ENCODE results near the gene GRIP1.

The GRIP1 gene

DNA sequence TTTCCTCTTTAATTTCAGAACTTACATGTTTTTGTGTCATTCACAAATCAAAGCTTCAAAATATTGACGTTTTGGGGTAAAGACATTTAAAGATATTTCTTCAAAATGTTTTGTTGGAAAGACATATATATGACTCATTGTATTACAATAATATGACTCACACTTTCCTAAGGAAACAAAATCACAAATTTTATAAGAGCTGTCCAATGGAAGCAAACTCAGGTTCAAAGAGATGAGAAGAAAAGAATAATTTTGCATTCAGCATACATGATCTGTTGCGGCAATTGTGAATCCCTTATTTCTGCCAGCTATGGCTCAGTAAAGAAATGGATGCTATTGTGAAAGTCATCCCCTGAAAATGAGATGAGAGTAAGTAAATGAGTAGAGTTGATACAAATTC is 82.7 kb downstream of the GRIP1 start:
- peaks cover 9% of the 10 kb centered on the region for H3K4me1 ChIP-seq
- no peaks in the 10 kb centered on the region for H3K9me3 ChIP-seq
- H3K27me3 ChIP-seq, result no peaks in the 10 kb centered on the region
- H3K36me3 ChIP-seq, result no peaks in the 10 kb centered on the region
- no peak overlapping the region for H3K9ac ChIP-seq
- H3K27ac ChIP-seq, result no peak overlapping the region
- H3K4me2 ChIP-seq, result no peak overlapping the region
- no peak for TF ChIP-seq Cebpa-rat (IDR thresholded peaks at IDR 0.05)
- H3K4me3 ChIP-seq, result no peak overlapping the region
- H4K20me1 ChIP-seq, result no peaks in the 10 kb centered on the region

DNA sequence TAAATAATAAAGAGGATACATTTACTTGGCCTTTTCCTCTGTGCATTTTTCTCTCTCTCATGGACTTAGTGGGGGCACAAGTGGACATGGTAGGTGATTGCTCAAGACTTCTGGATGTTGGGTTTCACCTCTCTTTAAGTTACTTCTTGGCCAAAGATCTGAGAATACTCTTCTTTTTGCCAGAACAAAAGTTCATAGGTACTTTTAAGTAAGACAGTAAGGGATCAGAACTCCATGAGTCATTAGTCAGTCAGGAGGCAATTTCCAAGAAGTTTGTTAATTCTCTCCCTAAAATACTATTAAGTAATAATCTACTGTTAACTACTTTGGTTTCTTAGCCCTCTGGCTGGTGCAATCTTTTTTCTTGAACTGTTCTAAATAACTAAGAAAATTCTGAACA is 84.2 kb downstream of the GRIP1 start:
- H3K4me2 ChIP-seq, result no peak overlapping the region
- H3K9ac ChIP-seq, result no peak overlapping the region
- no peaks in the 10 kb centered on the region for H3K27me3 ChIP-seq
- no peak for TF ChIP-seq Cebpa-rat (IDR thresholded peaks at IDR 0.05)
- H3K4me1 ChIP-seq, result peaks cover 9% of the 10 kb centered on the region
- H4K20me1 ChIP-seq, result no peaks in the 10 kb centered on the region
- H3K36me3 ChIP-seq, result no peaks in the 10 kb centered on the region
- H3K9me3 ChIP-seq, result no peaks in the 10 kb centered on the region
- no peak overlapping the region for H3K27ac ChIP-seq
- H3K4me3 ChIP-seq, result no peak overlapping the region

DNA sequence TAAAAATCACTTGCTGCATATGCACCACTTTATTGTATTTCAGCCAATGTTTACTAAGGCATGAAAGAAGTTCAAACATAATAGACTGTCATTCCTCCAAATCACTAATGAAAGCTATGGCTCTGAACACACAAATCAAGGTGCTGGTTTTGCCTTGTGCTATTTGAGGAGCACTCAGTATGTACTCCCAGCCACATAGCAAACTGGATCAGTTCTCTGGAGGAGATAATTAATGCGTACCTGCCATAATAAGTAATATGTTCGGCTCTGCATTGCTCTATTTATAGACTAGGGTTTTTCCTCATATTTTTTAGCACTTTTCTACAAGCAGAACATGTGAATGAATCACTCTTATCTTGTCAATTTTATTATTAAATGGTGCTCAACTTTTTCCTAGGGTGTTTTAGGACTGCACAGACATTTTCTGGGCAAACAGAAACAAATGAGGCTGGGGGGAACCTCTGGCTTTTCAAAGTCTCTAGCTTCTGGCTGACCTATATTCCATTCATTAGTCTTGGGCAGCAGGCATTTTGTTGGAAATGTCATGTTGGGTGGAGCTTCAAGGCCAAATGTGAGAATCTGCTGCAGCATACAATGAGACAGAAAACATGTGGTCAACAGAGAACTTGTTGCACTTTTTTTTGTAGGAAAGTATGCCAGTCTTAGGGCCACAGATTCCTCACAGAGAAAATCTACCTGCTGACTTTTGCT is 88.4 kb downstream of the GRIP1 start:
- Histone ChIP-seq H3K36me3 (no peaks in the 10 kb centered on the region), H3K4me1 (no peaks in the 10 kb centered on the region), H3K9ac (no peak overlapping the region), H3K27ac (no peak overlapping the region), H3K4me2 (no peak overlapping the region), H3K9me3 (no peaks in the 10 kb centered on the region), H3K27me3 (no peaks in the 10 kb centered on the region), H4K20me1 (no peaks in the 10 kb centered on the region), H3K4me3 (no peak overlapping the region)
- TF ChIP-seq Cebpa-rat (IDR thresholded peaks at IDR 0.05), result no peak

DNA sequence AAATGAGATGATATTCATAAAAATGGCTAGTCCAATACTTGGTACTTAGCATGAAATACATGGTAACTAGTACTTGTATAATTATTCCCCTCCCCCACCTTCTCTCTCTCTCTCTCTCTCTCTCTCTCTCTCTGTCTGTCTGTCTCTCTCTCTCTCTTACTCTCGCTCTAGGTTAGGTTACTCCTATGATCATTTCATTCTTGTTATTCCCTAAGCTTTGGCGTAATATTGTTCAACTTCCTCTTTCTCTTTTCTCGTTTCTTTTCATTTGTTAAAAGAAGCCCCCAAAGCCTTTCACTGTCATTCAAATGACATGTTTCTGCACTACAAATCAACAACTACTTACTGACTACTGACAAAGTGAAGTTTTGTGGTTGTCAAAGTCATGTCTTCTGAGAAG is 89.8 kb downstream of the GRIP1 start:
- Histone ChIP-seq H3K27ac (no peak overlapping the region), H3K4me3 (no peak overlapping the region), H4K20me1 (no peaks in the 10 kb centered on the region), H3K4me2 (no peak overlapping the region), H3K4me1 (no peaks in the 10 kb centered on the region), H3K36me3 (no peaks in the 10 kb centered on the region), H3K9ac (no peak overlapping the region), H3K9me3 (peaks cover 6% of the 10 kb centered on the region; the same call in 1 of the 2 replicates), H3K27me3 (no peaks in the 10 kb centered on the region)
- TF ChIP-seq Cebpa-rat (IDR thresholded peaks at IDR 0.05), result no peak

DNA sequence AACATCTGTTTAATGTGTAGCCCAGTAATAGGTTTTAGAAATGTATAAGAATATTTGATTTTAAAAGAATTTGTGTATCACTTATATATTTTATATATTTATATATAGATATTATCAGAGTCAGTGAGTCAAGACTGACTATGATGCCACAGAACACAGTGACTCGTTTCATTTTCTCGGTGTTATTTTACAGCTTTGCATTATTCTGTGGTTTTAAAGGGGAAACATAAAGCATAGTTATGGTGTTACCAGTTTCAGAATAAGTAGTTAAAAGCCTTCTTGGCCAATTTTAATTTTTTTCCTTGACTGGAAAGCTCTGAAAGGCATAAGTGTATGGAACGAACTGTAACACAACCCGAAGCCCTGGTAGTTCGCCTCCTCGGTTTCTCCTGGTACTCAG is 91.0 kb downstream of the GRIP1 start:
- Histone ChIP-seq H3K9me3 (peaks cover 6% of the 10 kb centered on the region; the same call in 1 of the 2 replicates), H3K4me3 (no peak overlapping the region), H3K9ac (no peak overlapping the region), H3K27ac (no peak overlapping the region), H4K20me1 (no peaks in the 10 kb centered on the region), H3K36me3 (no peaks in the 10 kb centered on the region), H3K27me3 (no peaks in the 10 kb centered on the region), H3K4me2 (no peak overlapping the region), H3K4me1 (no peaks in the 10 kb centered on the region)
- no peak for TF ChIP-seq Cebpa-rat (IDR thresholded peaks at IDR 0.05)

DNA sequence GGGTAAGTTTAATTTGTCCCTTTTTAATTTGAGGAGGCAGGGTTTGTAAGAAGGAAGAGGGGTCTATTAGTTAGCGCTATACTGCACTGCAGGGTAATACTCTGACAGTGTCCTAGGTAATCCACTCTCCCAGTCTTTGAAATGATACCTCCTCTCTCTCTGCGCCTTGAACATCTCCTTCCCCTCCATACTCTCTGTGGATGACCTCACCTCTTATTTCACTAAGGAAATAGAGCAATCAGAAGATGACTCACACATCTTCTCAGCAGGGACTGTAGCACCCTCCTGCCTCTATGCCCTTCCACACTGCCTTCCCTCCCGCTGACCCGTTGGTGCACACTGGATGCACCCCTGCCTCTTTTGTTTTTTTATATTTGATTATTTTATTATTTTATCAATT is 94.2 kb downstream of the GRIP1 start:
- no peak for TF ChIP-seq Cebpa-rat (IDR thresholded peaks at IDR 0.05)

DNA sequence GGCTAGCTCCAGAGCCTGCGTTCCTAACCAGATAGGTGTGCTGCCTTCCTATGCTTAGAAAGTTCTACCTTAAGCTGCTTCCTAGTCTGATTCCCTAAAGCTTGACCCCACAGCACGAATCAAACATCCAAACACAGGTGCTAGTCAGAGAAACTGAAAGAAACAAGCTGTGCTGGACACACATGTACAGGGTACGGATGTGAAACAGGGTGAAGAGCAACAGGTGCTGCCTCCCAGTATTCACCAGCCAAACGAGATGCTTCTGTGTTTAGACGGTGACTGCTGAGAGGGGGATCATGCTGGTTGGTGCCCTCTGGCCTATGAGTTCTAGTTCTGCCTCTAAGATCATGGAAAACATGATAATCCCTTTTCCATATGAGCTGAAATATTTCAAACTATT is 105.3 kb downstream of the GRIP1 start:
- no peak for TF ChIP-seq Cebpa-rat (IDR thresholded peaks at IDR 0.05)
- H3K4me1 ChIP-seq, result no peaks in the 10 kb centered on the region
- no peaks in the 10 kb centered on the region for H3K36me3 ChIP-seq
- no peak overlapping the region for H3K4me2 ChIP-seq
- no peak overlapping the region for H3K9ac ChIP-seq
- no peak overlapping the region for H3K27ac ChIP-seq
- H3K27me3 ChIP-seq, result no peaks in the 10 kb centered on the region
- H3K9me3 ChIP-seq, result no peaks in the 10 kb centered on the region
- H4K20me1 ChIP-seq, result no peaks in the 10 kb centered on the region
- no peak overlapping the region for H3K4me3 ChIP-seq

More for the DNA sequence above, 94.2 kb downstream of the GRIP1 start:
- Histone ChIP-seq H3K27me3 (no peaks in the 10 kb centered on the region), H3K4me1 (no peaks in the 10 kb centered on the region), H3K9me3 (peaks cover 6% of the 10 kb centered on the region; the same call in 1 of the 2 replicates), H3K4me2 (no peak overlapping the region), H3K36me3 (no peaks in the 10 kb centered on the region), H4K20me1 (no peaks in the 10 kb centered on the region), H3K9ac (no peak overlapping the region), H3K4me3 (no peak overlapping the region), H3K27ac (no peak overlapping the region)

DNA sequence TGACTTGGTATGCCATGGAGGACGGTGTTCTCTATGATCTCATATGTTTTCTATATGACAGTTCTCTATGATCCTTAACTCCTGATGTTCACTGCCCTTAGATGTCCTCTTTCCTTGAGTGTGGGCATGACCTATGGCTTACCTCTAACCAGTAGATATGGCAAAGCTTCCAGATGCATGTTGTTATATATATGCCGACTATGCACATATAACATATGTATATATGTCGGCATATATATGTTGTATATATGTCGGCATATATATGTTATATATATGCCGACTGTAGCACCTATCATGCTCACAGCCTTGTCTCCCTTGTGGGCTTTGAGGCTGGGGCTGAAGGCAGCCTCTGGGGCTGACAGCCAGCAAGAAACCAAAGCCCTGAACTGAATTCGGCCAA is 106.0 kb downstream of the GRIP1 start:
- no peaks in the 10 kb centered on the region for H3K9me3 ChIP-seq
- no peaks in the 10 kb centered on the region for H3K27me3 ChIP-seq
- H3K4me1 ChIP-seq, result no peaks in the 10 kb centered on the region
- no peak overlapping the region for H3K27ac ChIP-seq
- H3K4me3 ChIP-seq, result no peak overlapping the region
- no peaks in the 10 kb centered on the region for H3K36me3 ChIP-seq
- no peak overlapping the region for H3K4me2 ChIP-seq
- no peak overlapping the region for H3K9ac ChIP-seq
- H4K20me1 ChIP-seq, result no peaks in the 10 kb centered on the region
- TF ChIP-seq Cebpa-rat (IDR thresholded peaks at IDR 0.05), result no peak

DNA sequence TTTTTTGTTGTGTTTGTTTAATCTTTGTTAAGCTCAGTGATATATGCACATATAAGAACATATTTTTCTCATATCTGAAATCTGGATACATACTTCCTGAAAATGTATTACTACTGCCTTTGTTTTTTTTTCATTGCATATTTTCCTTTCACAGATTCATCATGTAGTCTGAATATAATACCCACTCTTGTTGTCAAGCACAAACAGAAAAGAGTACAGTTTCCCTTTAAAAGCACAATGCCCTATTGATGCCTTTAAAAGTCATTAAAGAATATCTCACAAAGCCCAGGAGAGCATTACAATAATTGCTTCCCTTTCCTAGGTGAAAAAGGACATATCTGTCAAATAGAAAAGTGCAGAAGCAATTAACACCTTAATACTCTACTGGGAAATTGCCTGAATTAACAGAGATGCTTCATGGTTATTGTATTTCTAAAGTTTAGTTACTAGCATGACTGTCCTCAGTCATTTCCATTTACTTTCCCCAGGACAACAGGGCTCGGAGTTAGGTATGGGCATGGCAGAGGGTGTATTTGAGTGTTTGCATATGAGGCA is 107.4 kb downstream of the GRIP1 start:
- Histone ChIP-seq H3K36me3 (no peaks in the 10 kb centered on the region), H3K9ac (no peak overlapping the region), H3K27ac (no peak overlapping the region), H3K4me2 (no peak overlapping the region), H4K20me1 (no peaks in the 10 kb centered on the region), H3K9me3 (no peaks in the 10 kb centered on the region), H3K4me3 (no peak overlapping the region), H3K4me1 (no peaks in the 10 kb centered on the region), H3K27me3 (no peaks in the 10 kb centered on the region)
- TF ChIP-seq Cebpa-rat (IDR thresholded peaks at IDR 0.05), result no peak

DNA sequence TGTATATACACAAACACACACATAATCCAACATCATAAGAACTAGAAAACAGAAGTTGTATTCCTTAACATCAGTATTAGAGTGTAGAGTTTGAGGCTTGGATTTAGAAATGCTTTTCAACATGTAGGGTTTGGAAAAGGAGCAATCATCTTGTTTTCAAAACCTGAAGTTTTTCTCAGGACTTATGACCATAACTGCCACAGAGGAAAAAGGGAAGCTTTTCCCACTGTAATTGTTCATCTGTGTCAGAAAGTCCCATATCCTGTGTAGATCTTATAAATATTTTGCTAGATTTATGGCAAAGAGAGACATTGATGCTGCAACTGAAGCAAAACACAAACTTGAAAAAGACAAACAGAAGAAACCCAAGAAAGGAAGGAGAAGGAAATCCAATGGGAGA is 115.7 kb downstream of the GRIP1 start:
- H3K27ac ChIP-seq, result no peak overlapping the region
- H3K4me2 ChIP-seq, result no peak overlapping the region

More for the DNA sequence above, 115.7 kb downstream of the GRIP1 start:
- no peak for TF ChIP-seq Cebpa-rat (IDR thresholded peaks at IDR 0.05)
- H3K9me3 ChIP-seq, result peaks cover 43% of the 10 kb centered on the region
- H3K27me3 ChIP-seq, result no peaks in the 10 kb centered on the region
- no peaks in the 10 kb centered on the region for H3K4me1 ChIP-seq
- no peak overlapping the region for H3K4me3 ChIP-seq
- H3K9ac ChIP-seq, result no peak overlapping the region
- no peaks in the 10 kb centered on the region for H4K20me1 ChIP-seq
- no peaks in the 10 kb centered on the region for H3K36me3 ChIP-seq

All from BLaER1 (cell line).